ENCODE results near the gene RALGPS1. TPM values are rescaled to one million over a fixed set of nuclear protein-coding genes. Genes with fewer than 3 reads are reported as not detected.

RALGPS1 gene
- total and polyA plus RNA-seq, 2 of the 8 experiments (the other 6 are each of a cell fraction or from before 2014, with no cell fraction given), result 20.0 to 23.5 TPM

DNA sequence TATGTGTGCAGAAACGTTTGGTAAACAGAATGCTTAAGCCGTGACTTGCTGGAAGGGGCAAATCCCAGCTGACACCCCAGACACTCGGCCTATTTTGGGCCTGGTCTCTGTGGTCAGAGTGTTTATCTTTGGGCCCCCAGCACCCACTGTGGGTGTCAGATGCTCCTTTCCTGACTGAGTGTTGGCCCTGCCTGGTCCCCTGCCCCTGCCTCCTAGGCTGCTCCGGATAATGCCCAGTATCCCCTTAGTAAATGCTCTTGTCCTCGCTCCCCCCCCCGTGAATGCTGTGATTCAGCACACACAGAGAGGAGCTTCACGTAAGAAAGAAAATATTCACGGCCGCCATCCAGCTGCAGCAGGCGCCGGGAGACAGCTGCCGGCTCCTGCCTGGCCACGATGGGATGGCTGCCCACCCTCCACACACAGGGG, 219.2 kb downstream of the RALGPS1 start:
- Histone ChIP-seq H2BK5ac (ENCODE audit: low read depth, low read length) (no peak overlapping the region), H3K9me3 (ENCODE audit: insufficient read depth in 2 of 2, low read depth in 1 of 2, low read length in 1 of 2) (no peaks in the 10 kb centered on the region), H3K4me3 (ENCODE audit: extremely low read depth in 1 of 4, insufficient read depth in 2 of 4, low read depth in 3 of 4, low read length in 4 of 4) (no peak overlapping the region), H2AFZ (ENCODE audit: low read length) (no peak overlapping the region), H3K79me1 (ENCODE audit: low read depth, low read length) (no peaks in the 10 kb centered on the region), H3K23ac (ENCODE audit: insufficient read length) (no peak overlapping the region), H2BK15ac (ENCODE audit: low read length) (no peak overlapping the region), H2AK5ac (ENCODE audit: low read depth, low read length) (no peak overlapping the region), H3K4me1 (replicated peaks in 1 of 4; ENCODE audit: control insufficient read depth in 3 of 4, insufficient read depth in 4 of 4, low read length in 3 of 4) (peaks cover 7 to 16% (median 12%) of the 10 kb centered on the region in 4 experiments), H3K27ac (ENCODE audit: low read depth, low read length) (no peak overlapping the region), H3K9ac (replicated peaks in 1 of 4; ENCODE audit: extremely low read depth in 1 of 4, low read depth in 3 of 4, low read length in 3 of 4) (no peak overlapping the region), H2BK12ac (ENCODE audit: low read depth, low read length) (no peak overlapping the region), H3K18ac (ENCODE audit: extremely low read depth, low read length) (0 out of 2 replicates have a peak overlapping the region, but pooled peaks have one; percentile 27), H3K14ac (ENCODE audit: insufficient read length) (no peak overlapping the region), H4K8ac (ENCODE audit: extremely low read depth, insufficient read depth, low read length) (0 out of 2 replicates have a peak overlapping the region, but pooled peaks have one; percentile 22), H3K4me2 (ENCODE audit: insufficient read depth in 1 of 2, low read depth in 2 of 2, low read length in 2 of 2) (peak overlapping the region in 1 of 2 experiments; percentile 43; a peak in 2 of 4 replicates), H3K79me2 (ENCODE audit: control insufficient read depth in 1 of 2, insufficient read depth in 2 of 2, low read length in 2 of 2) (no peaks in the 10 kb centered on the region), H4K91ac (replicated peaks; ENCODE audit: insufficient read length, low read length) (no peak overlapping the region), H3K23me2 (ENCODE audit: low read depth, low read length) (no peaks in the 10 kb centered on the region), H2BK20ac (ENCODE audit: low read length) (no peak overlapping the region), H3K4ac (replicated peaks; ENCODE audit: insufficient read length, low read depth, low read length) (no peak overlapping the region), H3K36me3 (ENCODE audit: control insufficient read depth in 2 of 4, insufficient read depth in 4 of 4, low read length in 3 of 4) (no peaks in the 10 kb centered on the region), H2BK120ac (replicated peaks; ENCODE audit: low read depth, low read length) (no peak overlapping the region), H4K5ac (ENCODE audit: insufficient read length, low read depth, low read length) (no peak overlapping the region), H3K27me3 (replicated peaks in 1 of 4; ENCODE audit: control insufficient read depth in 3 of 4, extremely low read depth in 1 of 4, insufficient read depth in 3 of 4, low read length in 3 of 4) (no peaks in the 10 kb centered on the region; a peak in 2 of 7 replicates), H3K56ac (replicated peaks; ENCODE audit: insufficient read length, low read depth, low read length) (no peak overlapping the region), H4K20me1 (replicated peaks in 1 of 2; ENCODE audit: control insufficient read depth in 1 of 2, insufficient read depth in 2 of 2, low read length in 2 of 2) (peaks cover 0 to 3% of the 10 kb centered on the region in 2 experiments)
- CTCF ChIA-PET (ENCODE audit: partially characterized antibody), result interaction anchor here (0.5 to 2.4 kb wide), 12 partner anchors 9 to 429 kb away, joined by 3 to 11 read pairs (median 4); no protein-coding TSS in a partner anchor
- whole genome bisulfite sequencing, 2 experiments (ENCODE audit: extremely low coverage in 1 of 2, insufficient coverage in 1 of 2, insufficient read length in 1 of 2, insufficient replicate concordance in 2 of 2, low coverage in 1 of 2, low lambda C conversion rate in 2 of 2, missing lambda C conversion rate in 1 of 2), result 58% methylated on average over 13 of the region's 13 CpGs; no CpG with 5 or more reads in 1 of the 2 experiments
- POLR2A ChIA-PET (ENCODE audit: partially characterized antibody), result interaction anchor here (0.7 to 2.1 kb wide), 4 partner anchors 11 to 26 kb away, joined by 3 to 12 read pairs (median 4); partner anchors contain the start of gene ANGPTL2
- TF ChIP-seq CBX5 (IDR thresholded peaks at IDR 0.05; ENCODE audit: low read depth, low read length) (no peak), POLR2AphosphoS5 (IDR thresholded peaks at IDR 0.05; ENCODE audit: low read depth, low read length) (no peak), SRF (IDR thresholded peaks at IDR 0.05; ENCODE audit: low read depth, low read length) (no peak), POU5F1 (IDR thresholded peaks at IDR 0.05; ENCODE audit: low read depth, low read length) (no peak), SP4 (IDR thresholded peaks at IDR 0.05; ENCODE audit: low read length) (no peak), EP300 (IDR thresholded peaks at IDR 0.05; ENCODE audit: borderline replicate concordance in 1 of 2, low read depth in 2 of 2, low read length in 2 of 2) (no peak), E2F6 (IDR thresholded peaks at IDR 0.05) (no peak), CTBP2 (IDR thresholded peaks at IDR 0.05; ENCODE audit: borderline replicate concordance, insufficient read depth, insufficient read length, low read length) (no peak), NRF1 (IDR thresholded peaks at IDR 0.05; ENCODE audit: low read depth, low read length) (no peak), PHF8 (conservative IDR thresholded peaks at IDR 0.05; ENCODE audit: low read depth, low read length) (no peak), EGR1 (IDR thresholded peaks at IDR 0.05; ENCODE audit: borderline replicate concordance, low read depth, low read length) (no peak)
- no peak for DNase-seq (ENCODE audit: low read depth in 1 of 2, low spot score in 2 of 2)
- FAIRE-seq, result no peak

All from H1 (cell line).